NCI-H510A (cell line): ENCODE measurements around the gene ENOX1.
"Not testable (repeated sequence)": the region's sequence is repeated elsewhere in the genome, so short reads cannot be mapped to it uniquely, and the experiment has no call there.

Experiments used
- DNase-seq: peaks from one replicate; lab custom pipeline; 2025; lab: John Stamatoyannopoulos, UW

Gene ENOX1

GRCh38 chr13:43204591-43204990 is 582.2 kb downstream of the ENOX1 start:
- DNase-seq: no peak

- no peak for DNase-seq
These were observed 583.0 kb downstream of the ENOX1 start for GRCh38 chr13:43203781-43204180.

- DNase-seq: no peak
These were observed 586.0 kb downstream of the ENOX1 start for GRCh38 chr13:43200736-43201135.

- no peak for DNase-seq
These were observed 586.5 kb downstream of the ENOX1 start for GRCh38 chr13:43200307-43200706.

GRCh38 chr13:43196750-43197370 is 589.9 kb downstream of the ENOX1 start:
- no peak for DNase-seq

GRCh38 chr13:43196086-43196621 is 590.6 kb downstream of the ENOX1 start:
- no peak for DNase-seq

GRCh38 chr13:43195551-43195950 is 591.2 kb downstream of the ENOX1 start:
- DNase-seq: no peak

GRCh38 chr13:43195112-43195511 is 591.7 kb downstream of the ENOX1 start:
- DNase-seq: no peak

GRCh38 chr13:43193789-43194420 is 592.9 kb downstream of the ENOX1 start:
- DNase-seq: no peak

- no peak for DNase-seq
These were observed 595.2 kb downstream of the ENOX1 start for GRCh38 chr13:43191546-43191945.

GRCh38 chr13:43185226-43185625 is 601.5 kb downstream of the ENOX1 start:
- DNase-seq: no peak

GRCh38 chr13:43180837-43181236 is 605.9 kb downstream of the ENOX1 start:
- no peak for DNase-seq

GRCh38 chr13:43180036-43180660 is 606.6 kb downstream of the ENOX1 start:
- DNase-seq: no peak

GRCh38 chr13:43171489-43171888 is 615.3 kb downstream of the ENOX1 start:
- DNase-seq: no peak

- no peak for DNase-seq
These were observed 616.3 kb downstream of the ENOX1 start for GRCh38 chr13:43170506-43170905.

- not testable (repeated sequence) for DNase-seq
These were observed 618.3 kb downstream of the ENOX1 start for GRCh38 chr13:43168434-43168833.

- no peak for DNase-seq
These were observed 619.0 kb downstream of the ENOX1 start for GRCh38 chr13:43167731-43168130.

GRCh38 chr13:43166644-43167457 is 619.9 kb downstream of the ENOX1 start:
- DNase-seq: no peak
